Colonic mucosa (tissue), 4 donors: ENCODE data around the gene TM7SF2. TPM values are rescaled to one million over a fixed set of nuclear protein-coding genes. Genes with fewer than 3 reads are reported as not detected.
A peak's percentile ranks its signal among the peaks of the same experiment; 100 is the strongest.
"Not testable (repeated sequence)": the region's sequence is repeated elsewhere in the genome, so short reads cannot be mapped to it uniquely, and the experiment has no call there.

Experiments
- DNase-seq: peaks from one replicate; pipeline ENCODE4 v3.0.0-alpha.2; 2020
- H3K27ac ChIP-seq: fragments of 200-600 bp; one replicate; pipeline ENCODE4 v1.8.0; 2021
- H3K27me3 ChIP-seq: fragments of 200-600 bp; one replicate; pipeline ENCODE4 v1.8.0; 2021
- H3K36me3 ChIP-seq: fragments of 200-600 bp; one replicate; pipeline ENCODE4 v1.8.0; 2021
- H3K4me1 ChIP-seq: fragments of 200-600 bp; one replicate; pipeline ENCODE4 v1.8.0; 2021; ENCODE audit warnings: mild to moderate bottlenecking
- H3K4me3 ChIP-seq: fragments of 200-600 bp; one replicate; pipeline ENCODE4 v1.8.0; 2021
- H3K9ac ChIP-seq, 2 donors: one replicate each; pipeline ENCODE4 v1.7.0; 2013; ENCODE audit warnings: control low read depth in 2 of 2, low read depth in 2 of 2, low read length in 2 of 2
- H3K9me3 ChIP-seq: fragments of 200-600 bp; one replicate; pipeline ENCODE4 v1.8.0; 2021
- intact Hi-C: fragments of 100-400 bp; cut with DNase I; formaldehyde crosslinking; loops from one replicate; pipeline ENCODE4 v1.14.1; 2022
- total RNA-seq, 2 donors: library from RNA; stranded (reverse); fragmentation: NEBNext Ultra II Directional in 1 of 2; extraction: Animal tissue kit (Norgen Biotek cat#: 25700) in 1 of 2; gene quantifications; one replicate each; pipeline ENCODE4 v1.2.1, GENCODE V29; 2021
- TF ChIP-seq, protein P1 (sequence below): fragments of 200-600 bp; IDR thresholded peaks from one replicate; pipeline ENCODE4 v1.8.0; 2022; ENCODE audit warnings: antibody characterized with exemption, mild to moderate bottlenecking
- donor health status: healthy.
- donor health status: DM: no; HTN: no; CAD: no.
- donor health status: DM: no; HTN: no; CAD: no.

Gene TM7SF2
- total RNA-seq, 2 donors from 2014 or later: 26.6 to 40.0 TPM

DNA sequence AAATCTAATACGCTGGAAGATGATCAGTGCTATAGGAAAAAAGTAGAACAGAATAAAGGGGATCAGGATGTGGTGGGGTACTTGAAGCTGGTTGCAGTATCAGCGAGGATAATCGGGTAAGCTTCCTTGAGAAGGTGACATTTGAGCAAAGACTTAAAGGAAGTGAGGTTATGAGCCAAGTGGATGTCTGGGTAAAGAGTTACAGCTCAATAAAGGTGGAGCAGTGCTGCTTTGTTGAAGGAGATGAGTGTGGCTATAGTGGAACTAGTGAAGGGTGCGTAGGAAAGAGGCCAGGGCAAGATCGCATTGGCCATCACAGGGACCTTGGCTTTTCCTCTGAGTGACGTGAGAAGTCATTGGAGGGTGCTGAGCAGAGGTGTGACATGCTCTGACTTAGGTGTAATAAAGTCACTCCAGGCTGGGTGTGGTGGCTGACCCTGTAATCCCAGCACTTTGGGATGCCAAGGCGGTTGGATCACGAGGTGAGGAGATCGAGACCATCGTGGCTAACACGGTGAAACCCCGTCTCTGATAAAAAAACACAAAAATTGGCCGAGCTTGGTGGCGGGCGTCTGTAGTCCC, 24.9 kb downstream of the TM7SF2 start:
- intact Hi-C loops: loop anchor here (5.0 kb wide), 1 partner anchor 46 kb away; the partner anchor contains the start of gene CAPN1
- DNase-seq: peak; percentile 65

DNA sequence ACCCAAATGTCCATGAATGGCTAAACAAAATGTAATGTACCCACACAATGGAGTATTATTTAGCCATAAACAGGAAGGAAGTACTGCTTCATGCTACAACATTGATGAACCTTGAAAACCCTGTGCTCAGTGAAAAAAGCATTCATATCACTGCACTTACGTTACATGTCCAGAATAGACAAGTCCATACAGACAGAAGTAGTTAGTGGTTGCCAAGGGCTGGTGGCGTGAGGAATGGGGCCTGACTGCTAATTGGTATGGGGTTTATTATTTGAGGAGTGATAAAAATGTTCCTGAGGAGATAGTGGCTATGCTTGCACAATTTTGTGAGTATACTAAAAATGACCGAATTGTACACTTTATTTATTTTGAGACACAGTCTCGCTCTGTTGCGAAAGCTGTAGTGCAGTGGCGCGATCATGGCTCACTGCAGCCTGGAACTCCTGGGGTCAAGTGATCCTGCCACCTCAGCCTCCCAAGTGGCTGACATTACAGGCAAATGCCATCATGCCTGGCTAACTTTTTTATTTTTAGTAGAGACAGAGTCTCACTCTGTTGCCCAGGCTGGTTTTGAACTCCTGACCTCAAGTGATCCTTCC, 30.3 kb downstream of the TM7SF2 start:
- Histone ChIP-seq H3K9ac (no peak overlapping the region), H3K4me3 (no peak overlapping the region), H3K27me3 (no peaks in the 10 kb centered on the region), H3K9me3 (no peaks in the 10 kb centered on the region), H3K4me1 (no peaks in the 10 kb centered on the region), H3K27ac (no peak overlapping the region), H3K36me3 (no peaks in the 10 kb centered on the region)
- intact Hi-C loops: no loop called here
- no peak for DNase-seq
- TF ChIP-seq, protein P1, sequence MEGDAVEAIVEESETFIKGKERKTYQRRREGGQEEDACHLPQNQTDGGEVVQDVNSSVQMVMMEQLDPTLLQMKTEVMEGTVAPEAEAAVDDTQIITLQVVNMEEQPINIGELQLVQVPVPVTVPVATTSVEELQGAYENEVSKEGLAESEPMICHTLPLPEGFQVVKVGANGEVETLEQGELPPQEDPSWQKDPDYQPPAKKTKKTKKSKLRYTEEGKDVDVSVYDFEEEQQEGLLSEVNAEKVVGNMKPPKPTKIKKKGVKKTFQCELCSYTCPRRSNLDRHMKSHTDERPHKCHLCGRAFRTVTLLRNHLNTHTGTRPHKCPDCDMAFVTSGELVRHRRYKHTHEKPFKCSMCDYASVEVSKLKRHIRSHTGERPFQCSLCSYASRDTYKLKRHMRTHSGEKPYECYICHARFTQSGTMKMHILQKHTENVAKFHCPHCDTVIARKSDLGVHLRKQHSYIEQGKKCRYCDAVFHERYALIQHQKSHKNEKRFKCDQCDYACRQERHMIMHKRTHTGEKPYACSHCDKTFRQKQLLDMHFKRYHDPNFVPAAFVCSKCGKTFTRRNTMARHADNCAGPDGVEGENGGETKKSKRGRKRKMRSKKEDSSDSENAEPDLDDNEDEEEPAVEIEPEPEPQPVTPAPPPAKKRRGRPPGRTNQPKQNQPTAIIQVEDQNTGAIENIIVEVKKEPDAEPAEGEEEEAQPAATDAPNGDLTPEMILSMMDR: no peak

More for the DNA sequence above, 24.9 kb downstream of the TM7SF2 start:
- H3K4me3 ChIP-seq: no peak overlapping the region
- TF ChIP-seq, protein P1: no peak
- peaks cover 2% of the 10 kb centered on the region for H3K36me3 ChIP-seq
- peak overlapping the region; percentile 94 for H3K27ac ChIP-seq
- H3K27me3 ChIP-seq: no peaks in the 10 kb centered on the region
- peaks cover 15% of the 10 kb centered on the region for H3K4me1 ChIP-seq
- no peaks in the 10 kb centered on the region for H3K9me3 ChIP-seq
- H3K9ac ChIP-seq: peak overlapping the region; percentile 26 to 62

DNA sequence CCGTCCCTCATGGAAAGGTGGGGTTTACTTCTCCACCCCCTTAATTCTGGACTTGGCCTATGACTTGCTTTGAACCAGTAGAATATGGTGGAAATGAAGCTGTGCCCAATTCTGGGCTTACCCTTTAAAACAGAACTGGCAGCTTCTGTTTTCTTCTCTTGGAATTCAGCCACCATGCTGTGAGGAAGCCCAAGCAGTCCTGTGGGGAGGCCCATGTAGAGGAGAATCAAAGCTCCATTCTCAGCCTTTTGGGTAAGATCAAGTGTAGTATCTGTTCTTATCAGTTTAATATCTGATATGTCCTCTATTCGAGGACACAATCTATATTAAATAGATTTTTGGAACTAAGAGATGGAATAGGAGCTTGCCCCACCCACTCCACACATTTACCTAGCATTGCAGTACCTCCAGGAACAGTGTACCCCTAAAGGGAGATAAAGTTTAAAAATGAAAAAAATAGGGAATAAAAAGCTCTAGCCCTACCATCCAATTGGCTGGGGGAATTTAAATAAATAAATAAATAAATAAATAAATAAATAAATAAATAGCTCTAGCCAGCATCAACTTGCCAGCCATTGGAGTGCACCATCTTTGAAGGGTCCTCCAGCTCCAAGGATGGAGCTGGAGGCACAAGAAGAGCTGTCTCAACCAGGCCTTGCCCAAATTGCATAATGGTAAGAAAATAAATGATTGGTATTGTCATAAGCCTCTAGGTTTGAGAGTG, 35.8 kb downstream of the TM7SF2 start:
- no peaks in the 10 kb centered on the region for H3K27me3 ChIP-seq
- H3K4me1 ChIP-seq: no peaks in the 10 kb centered on the region
- no peaks in the 10 kb centered on the region for H3K36me3 ChIP-seq
- H3K9ac ChIP-seq: no peak overlapping the region
- no peak overlapping the region for H3K27ac ChIP-seq
- intact Hi-C loops: no loop called here
- TF ChIP-seq, protein P1: no peak
- DNase-seq: no peak
- no peak overlapping the region for H3K4me3 ChIP-seq
- no peaks in the 10 kb centered on the region for H3K9me3 ChIP-seq

DNA sequence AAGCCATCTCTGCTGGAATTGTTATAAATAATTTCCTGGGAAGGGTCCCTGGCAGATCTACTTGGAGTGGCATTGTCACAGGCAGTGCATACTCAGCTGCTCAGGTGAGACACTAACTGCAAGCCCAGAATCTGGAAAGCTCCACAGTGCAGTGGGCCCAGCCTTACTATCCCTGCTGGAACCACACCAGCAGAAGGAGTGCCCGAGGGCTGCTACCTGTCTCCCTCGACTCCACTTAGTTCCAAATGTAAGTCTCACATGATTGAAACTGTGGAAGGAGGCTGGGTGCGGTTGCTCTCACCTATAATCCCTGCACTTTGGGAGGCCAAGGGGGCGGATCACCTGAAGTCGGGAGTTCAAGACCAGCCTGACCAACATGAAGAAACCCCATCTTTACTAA, 37.0 kb downstream of the TM7SF2 start:
- no peak overlapping the region for H3K27ac ChIP-seq
- TF ChIP-seq, protein P1: no peak

DNA sequence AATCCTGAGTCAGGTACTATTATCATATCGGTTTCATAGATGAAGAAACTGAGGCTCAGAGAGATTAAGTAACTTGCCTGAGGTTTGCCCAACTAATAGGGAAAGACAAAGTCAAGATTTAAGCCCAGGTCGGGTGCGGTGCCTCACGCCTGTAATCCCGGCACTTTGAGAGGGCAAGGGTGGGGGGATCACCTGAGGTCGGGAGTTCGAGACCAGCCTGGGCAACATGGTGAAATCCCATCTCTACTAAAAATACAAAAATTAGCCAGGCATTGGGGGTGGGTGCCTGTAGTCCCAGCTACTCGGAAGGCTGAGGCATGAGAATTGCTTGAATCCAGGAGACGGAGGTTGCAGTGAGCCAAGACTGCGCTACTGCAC, 38.4 kb downstream of the TM7SF2 start:
- DNase-seq, H3K27me3 ChIP-seq, H3K36me3 ChIP-seq, H3K9me3 ChIP-seq, intact Hi-C loops, H3K27ac ChIP-seq, H3K4me3 ChIP-seq, H3K4me1 ChIP-seq: not testable (repeated sequence)
- peak overlapping the region in 1 of 2 donors; percentile 3 for H3K9ac ChIP-seq

More for the DNA sequence above, 37.0 kb downstream of the TM7SF2 start:
- no peak for DNase-seq
- Histone ChIP-seq H3K4me1 (no peaks in the 10 kb centered on the region), H3K27me3 (no peaks in the 10 kb centered on the region), H3K9ac (no peak overlapping the region), H3K4me3 (no peak overlapping the region), H3K36me3 (no peaks in the 10 kb centered on the region), H3K9me3 (no peaks in the 10 kb centered on the region)
- intact Hi-C loops: no loop called here
